Spleen (tissue), 7 donors: Measurements from ENCODE around the gene GTF2H2C.

ENCODE experiments used
- POLR2A ChIP-seq, 3 donors: fragments of 450-650 bp; IDR thresholded peaks; one replicate each; pipeline ENCODE4 v1.5.1; 2017; ENCODE audit warnings: antibody characterized with exemption in 3 of 3, mild to moderate bottlenecking in 1 of 3
- TF ChIP-seq, protein P1 (sequence below), 11 experiments: fragments of 200-600 bp in 7 of 11; fragments of 450-650 bp in 4 of 11; sonication (generic) in 4 of 11; IDR thresholded peaks in 8 of 11; conservative IDR thresholded peaks in 3 of 11; 1 replicate in 7 of 11; 2 replicates in 4 of 11; pipeline versions ENCODE4 v1.4.0 to v1.8.0; 2016 to 2021; ENCODE audit warnings: antibody characterized with exemption in 11 of 11, inconsistent platforms in 4 of 11, mild to moderate bottlenecking in 1 of 11
- donor health status: DM: no; HTN: no; CAD: no; lungs with moderate emphysema.
- donor health status: DM: no; HTN: no; CAD: no.
- donor health status: DM: no; HTN: no; CAD: no.

DNA sequence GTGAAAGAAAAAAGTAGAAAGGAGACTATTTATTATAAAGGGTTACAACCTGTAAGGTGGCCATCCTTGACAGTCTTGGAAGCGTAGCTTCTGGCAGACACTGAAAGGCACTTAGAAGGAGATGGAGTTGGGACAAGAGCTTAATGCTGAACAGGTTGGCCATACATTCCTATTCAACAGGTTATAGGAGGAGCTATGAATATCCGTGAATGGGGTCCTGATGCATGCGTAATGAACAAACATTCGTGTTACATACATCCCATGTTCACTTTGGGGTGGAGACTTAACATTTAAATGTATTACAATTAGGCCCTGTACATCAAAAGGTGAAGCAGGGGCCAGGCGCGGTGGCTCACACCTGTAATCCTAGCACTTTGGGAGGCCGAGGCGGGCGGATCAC lies 33.3 kb upstream of the GTF2H2C start:
- TF ChIP-seq, protein P1, sequence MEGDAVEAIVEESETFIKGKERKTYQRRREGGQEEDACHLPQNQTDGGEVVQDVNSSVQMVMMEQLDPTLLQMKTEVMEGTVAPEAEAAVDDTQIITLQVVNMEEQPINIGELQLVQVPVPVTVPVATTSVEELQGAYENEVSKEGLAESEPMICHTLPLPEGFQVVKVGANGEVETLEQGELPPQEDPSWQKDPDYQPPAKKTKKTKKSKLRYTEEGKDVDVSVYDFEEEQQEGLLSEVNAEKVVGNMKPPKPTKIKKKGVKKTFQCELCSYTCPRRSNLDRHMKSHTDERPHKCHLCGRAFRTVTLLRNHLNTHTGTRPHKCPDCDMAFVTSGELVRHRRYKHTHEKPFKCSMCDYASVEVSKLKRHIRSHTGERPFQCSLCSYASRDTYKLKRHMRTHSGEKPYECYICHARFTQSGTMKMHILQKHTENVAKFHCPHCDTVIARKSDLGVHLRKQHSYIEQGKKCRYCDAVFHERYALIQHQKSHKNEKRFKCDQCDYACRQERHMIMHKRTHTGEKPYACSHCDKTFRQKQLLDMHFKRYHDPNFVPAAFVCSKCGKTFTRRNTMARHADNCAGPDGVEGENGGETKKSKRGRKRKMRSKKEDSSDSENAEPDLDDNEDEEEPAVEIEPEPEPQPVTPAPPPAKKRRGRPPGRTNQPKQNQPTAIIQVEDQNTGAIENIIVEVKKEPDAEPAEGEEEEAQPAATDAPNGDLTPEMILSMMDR (IDR thresholded peaks at IDR 0.05 in 8 of 11, conservative IDR thresholded peaks at IDR 0.05 in 3 of 11), result no peak
- TF ChIP-seq POLR2A (IDR thresholded peaks at IDR 0.05), result no peak
